CD14-positive monocyte (primary cell): ENCODE data around the gene AMPH. TPM values are rescaled to one million over a fixed set of nuclear protein-coding genes. Genes with fewer than 3 reads are reported as not detected.
A peak's percentile ranks its signal among the peaks of the same experiment; 100 is the strongest.

ENCODE experiments used
- DNase-seq, 3 donors: peaks; one replicate each; pipeline ENCODE4 v3.0.0-alpha.2; 2011 to 2022
- H2AFZ ChIP-seq: 2 replicates; pipeline ENCODE4 v1.6.0; 2012; ENCODE audit warnings: mild to moderate bottlenecking, low read depth, low read length, inconsistent platforms; ENCODE audit not compliant: insufficient read depth, poor library complexity, severe bottlenecking
- H3K27ac ChIP-seq, 2 donors: 1 replicate in 1 of 2; 2 replicates in 1 of 2; pipeline ENCODE4 v1.5.1; 2012 to 2013; ENCODE audit warnings: low read length in 2 of 2, control low read depth in 1 of 2, inconsistent platforms in 1 of 2, low read depth in 1 of 2, mild to moderate bottlenecking in 1 of 2
- H3K27me3 ChIP-seq, 2 donors: one replicate each; pipeline versions ENCODE4 v1.6.0 to v1.6.1; 2011 to 2013; ENCODE audit warnings: low read length in 2 of 2; ENCODE audit not compliant: control insufficient read depth in 2 of 2, insufficient read depth in 2 of 2
- H3K36me3 ChIP-seq, 2 donors: replicated peaks in 1 of 2; 1 replicate in 1 of 2; 2 replicates in 1 of 2; pipeline versions ENCODE4 v1.5.1 to v1.6.1; 2012 to 2013; ENCODE audit warnings: low read length in 2 of 2, control low read depth in 1 of 2, inconsistent platforms in 1 of 2, mild to moderate bottlenecking in 1 of 2; ENCODE audit not compliant: insufficient read depth in 2 of 2, control insufficient read depth in 1 of 2
- H3K4me1 ChIP-seq, 2 donors: 1 replicate in 1 of 2; 2 replicates in 1 of 2; pipeline versions ENCODE4 v1.5.1 to v1.6.1; 2012 to 2013; ENCODE audit warnings: low read length in 2 of 2, control low read depth in 1 of 2, inconsistent platforms in 1 of 2, mild to moderate bottlenecking in 1 of 2, moderate library complexity in 1 of 2; ENCODE audit not compliant: insufficient read depth in 2 of 2, control insufficient read depth in 1 of 2
- H3K4me2 ChIP-seq: replicated peaks from 2 replicates; pipeline ENCODE3; 2012; ENCODE audit warnings: low read length, moderate library complexity, mild to moderate bottlenecking; ENCODE audit not compliant: poor library complexity, severe bottlenecking; ENCODE audit errors: extremely low read depth
- H3K4me3 ChIP-seq, 3 experiments: fragments of 200-600 bp in 1 of 3; sonication (generic) in 1 of 3; replicated peaks in 1 of 3; 1 replicate in 2 of 3; 2 replicates in 1 of 3; pipeline ENCODE4 v1.5.1; 2011 to 2013; ENCODE audit warnings: low read length in 3 of 3, mild to moderate bottlenecking in 3 of 3, control low read depth in 2 of 3, low read depth in 2 of 3, inconsistent platforms in 1 of 3, moderate library complexity in 1 of 3
- H3K79me2 ChIP-seq: 2 replicates; pipeline ENCODE4 v1.6.0; 2012; ENCODE audit warnings: mild to moderate bottlenecking, control low read depth, inconsistent platforms, low read length, moderate library complexity; ENCODE audit not compliant: insufficient read depth
- H3K9ac ChIP-seq: 2 replicates; pipeline ENCODE4 v1.6.0; 2017; ENCODE audit warnings: low read length, mild to moderate bottlenecking; ENCODE audit not compliant: insufficient read depth, poor library complexity, severe bottlenecking
- H3K9me3 ChIP-seq, 2 donors: replicated peaks in 1 of 2; 1 replicate in 1 of 2; 2 replicates in 1 of 2; pipeline versions ENCODE4 v1.5.1 to v1.6.1; 2012 to 2013; ENCODE audit warnings: low read length in 2 of 2, control low read depth in 1 of 2; ENCODE audit not compliant: control insufficient read depth in 1 of 2, insufficient read depth in 1 of 2
- H4K20me1 ChIP-seq: 2 replicates; pipeline ENCODE4 v1.6.0; 2012; ENCODE audit warnings: mild to moderate bottlenecking, low read length, control low read depth, moderate library complexity; ENCODE audit not compliant: insufficient read depth
- H3K27ac Mint-ChIP-seq, 7 donors: one replicate each; pipeline ENCODE4 v1.8.0; 2020; ENCODE audit warnings: mild to moderate bottlenecking in 7 of 7, mixed read lengths in 7 of 7, moderate library complexity in 6 of 7, inconsistent platforms in 2 of 7
- H3K27me3 Mint-ChIP-seq, 3 donors: one replicate each; pipeline ENCODE4 v1.8.0; 2021 to 2022; ENCODE audit warnings: low read depth in 3 of 3, mild to moderate bottlenecking in 3 of 3, mixed read lengths in 3 of 3, moderate library complexity in 3 of 3, inconsistent platforms in 1 of 3
- H3K36me3 Mint-ChIP-seq, 2 donors: one replicate each; pipeline ENCODE4 v1.8.0; 2020; ENCODE audit warnings: mixed read lengths in 2 of 2, inconsistent platforms in 1 of 2, mild to moderate bottlenecking in 1 of 2
- H3K4me1 Mint-ChIP-seq: one replicate; pipeline ENCODE4 v1.8.0; 2020; ENCODE audit warnings: mild to moderate bottlenecking, mixed read lengths
- H3K4me3 Mint-ChIP-seq, 2 donors: one replicate each; pipeline ENCODE4 v1.8.0; 2020; ENCODE audit warnings: mild to moderate bottlenecking in 2 of 2, mixed read lengths in 2 of 2, moderate library complexity in 1 of 2
- H3K9me3 Mint-ChIP-seq, 7 donors: one replicate each; pipeline ENCODE4 v1.8.0; 2020 to 2022; ENCODE audit warnings: mixed read lengths in 7 of 7, mild to moderate bottlenecking in 6 of 7, moderate library complexity in 6 of 7, inconsistent platforms in 2 of 7
- intact Hi-C, 2 donors: fragments of 100-400 bp; cut with micrococcal nuclease; formaldehyde crosslinking; loops; one replicate each; pipeline versions ENCODE4 v1.15.0 to v1.15.1; 2023
- polyA plus RNA-seq, 3 donors: library from polyadenylated mRNA; depleted of rRNA in 1 of 3; unstranded in 2 of 3; stranded (reverse) in 1 of 3; fragments of 300-500 nt in 2 of 3; fragments of >200 nt in 1 of 3; fragmentation: Illumina TruSeq in 2 of 3; gene quantifications; 1 replicate in 2 of 3; 2 replicates in 1 of 3; pipeline ENCODE4 v1.2.3, GENCODE V29; 2012 to 2021
- small RNA-seq: library from RNA; depleted of rRNA; stranded (forward); fragments of <200 nt; gene quantifications from one replicate; pipeline ENCODE3, GENCODE V24; 2012; ENCODE audit warnings: low read depth; ENCODE audit not compliant: insufficient read length
- TF ChIP-seq, protein P1 (sequence below): fragments of 200-600 bp; IDR thresholded peaks from one replicate; pipeline ENCODE4 v1.8.0; 2022; ENCODE audit warnings: antibody characterized with exemption, mild to moderate bottlenecking

The AMPH gene
- polyA plus RNA-seq, 3 donors: 0.61 to 0.96 (median 0.67) TPM

DNA sequence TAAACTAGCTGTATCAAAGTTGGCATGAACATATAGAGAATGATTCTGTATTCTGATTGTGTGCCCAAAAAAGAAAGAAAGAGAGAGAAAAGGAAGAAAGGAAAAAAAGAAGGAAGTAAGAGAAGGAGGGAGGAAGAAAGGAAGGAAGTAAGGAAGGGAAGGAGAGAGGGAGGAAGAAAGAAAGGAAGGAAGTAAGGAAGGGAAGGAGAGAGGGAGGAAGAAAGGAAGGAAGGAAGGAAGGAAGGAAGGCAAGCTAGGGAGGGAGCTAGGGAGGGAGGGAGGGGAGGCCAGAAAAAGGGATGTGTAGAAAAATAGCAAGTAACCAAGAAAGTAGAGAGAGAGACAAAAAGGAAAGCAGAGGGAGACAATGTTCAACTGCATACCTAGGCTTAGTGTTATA lies 297.0 kb downstream of the AMPH start:
- peak overlapping the region in 1 of 2 donors; percentile 67 for H3K4me3 Mint-ChIP-seq
- peaks cover 0 to 4% (median 0%) of the 10 kb centered on the region in 7 donors for H3K9me3 Mint-ChIP-seq
- H3K27me3 ChIP-seq: no peaks in the 10 kb centered on the region
- H3K9ac ChIP-seq: no peak overlapping the region
- no peaks in the 10 kb centered on the region for H4K20me1 ChIP-seq
- intact Hi-C loops: no loop called here
- no peaks in the 10 kb centered on the region for H3K27me3 Mint-ChIP-seq
- peaks cover 33 to 37% of the 10 kb centered on the region in 2 donors for H3K4me1 ChIP-seq
- H3K27ac Mint-ChIP-seq: peak overlapping the region; percentile 65 to 99 (median 97)
- peak overlapping the region in 1 of 3 experiments; percentile 75 for H3K4me3 ChIP-seq
- no peak for DNase-seq
- H2AFZ ChIP-seq: no peak overlapping the region
- peak overlapping the region; percentile 75 for H3K4me2 ChIP-seq
- TF ChIP-seq, protein P1, sequence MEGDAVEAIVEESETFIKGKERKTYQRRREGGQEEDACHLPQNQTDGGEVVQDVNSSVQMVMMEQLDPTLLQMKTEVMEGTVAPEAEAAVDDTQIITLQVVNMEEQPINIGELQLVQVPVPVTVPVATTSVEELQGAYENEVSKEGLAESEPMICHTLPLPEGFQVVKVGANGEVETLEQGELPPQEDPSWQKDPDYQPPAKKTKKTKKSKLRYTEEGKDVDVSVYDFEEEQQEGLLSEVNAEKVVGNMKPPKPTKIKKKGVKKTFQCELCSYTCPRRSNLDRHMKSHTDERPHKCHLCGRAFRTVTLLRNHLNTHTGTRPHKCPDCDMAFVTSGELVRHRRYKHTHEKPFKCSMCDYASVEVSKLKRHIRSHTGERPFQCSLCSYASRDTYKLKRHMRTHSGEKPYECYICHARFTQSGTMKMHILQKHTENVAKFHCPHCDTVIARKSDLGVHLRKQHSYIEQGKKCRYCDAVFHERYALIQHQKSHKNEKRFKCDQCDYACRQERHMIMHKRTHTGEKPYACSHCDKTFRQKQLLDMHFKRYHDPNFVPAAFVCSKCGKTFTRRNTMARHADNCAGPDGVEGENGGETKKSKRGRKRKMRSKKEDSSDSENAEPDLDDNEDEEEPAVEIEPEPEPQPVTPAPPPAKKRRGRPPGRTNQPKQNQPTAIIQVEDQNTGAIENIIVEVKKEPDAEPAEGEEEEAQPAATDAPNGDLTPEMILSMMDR: no peak
- peaks cover 63% of the 10 kb centered on the region for H3K4me1 Mint-ChIP-seq
- H3K36me3 ChIP-seq: peaks cover 8 to 12% of the 10 kb centered on the region in 2 donors
- H3K9me3 ChIP-seq: no peaks in the 10 kb centered on the region
- peak overlapping the region; percentile 72 to 88 for H3K27ac ChIP-seq
- peaks cover 29% of the 10 kb centered on the region for H3K79me2 ChIP-seq
- peaks cover 9 to 19% of the 10 kb centered on the region in 2 donors for H3K36me3 Mint-ChIP-seq

Small RNA genes within 50 kb of the gene (small RNA-seq; reads per million reads assigned to genes)
- not detected for gene RN7SL83P
- gene TRGV6: not detected
